K562 (cell line): ENCODE data around the gene KIFAP3. TPM values are rescaled to one million over a fixed set of nuclear protein-coding genes. Genes with fewer than 3 reads are reported as not detected.

ENCODE experiments used
- ATAC-seq: fragments of 200-7000 bp; cut with Tn5 transposase; 3 replicates; pipeline ENCODE4 v1.9.1; 2020; ENCODE audit warnings: moderate library complexity
- BruUV-seq: library from RNA; stranded (reverse); fragments of 400-500 nt; replicated peaks from 2 replicates; lab custom pipeline; 2021; lab: Mats Ljungman, UMichigan
- CTCF ChIA-PET: fragments of 300-600 bp; formaldehyde crosslinking; extraction: SDS; loops from one replicate; lab custom pipeline; 2021; ENCODE audit warnings: low intra/inter-chr PET ratio; lab: Yijun Ruan, JAX
- POLR2A ChIA-PET: fragments of 300-600, 350-650 bp; sonication (Branson Sonifier 250); formaldehyde crosslinking; extraction: SDS; loops from one replicate; lab custom pipeline; 2021; ENCODE audit warnings: antibody characterized with exemption, inconsistent platforms; lab: Yijun Ruan, JAX
- DNase-seq, 4 experiments: peaks; one replicate each; pipeline versions ENCODE4 v3.0.0 to v3.0.0-alpha.2; 2011 to 2018; ENCODE audit warnings: low spot score in 3 of 4, mixed read lengths in 3 of 4; ENCODE audit errors: extremely low read depth in 1 of 4
- FAIRE-seq: peaks from 2 replicates; lab custom pipeline; 2011; peaks lifted over from hg19 to GRCh38; lab: Jason Lieb, UNC
- H2AFZ ChIP-seq: 2 replicates; pipeline ENCODE4 v1.6.0; 2011; ENCODE audit warnings: low read depth, low read length, control low read depth, inconsistent platforms
- H3K27ac ChIP-seq: fragments of 200-600 bp; 3 replicates; pipeline ENCODE4 v1.8.0; 2011; ENCODE audit warnings: low read depth, mild to moderate bottlenecking, control low read depth, inconsistent platforms, low read length, moderate library complexity, mixed read lengths; ENCODE audit errors: extremely low read depth
- H3K27me3 ChIP-seq, 2 experiments: fragments of 300-600 bp in 1 of 2; 2 replicates in 1 of 2; 3 replicates in 1 of 2; pipeline versions ENCODE4 v1.6.0 to v1.8.0; 2011; ENCODE audit warnings: inconsistent platforms in 2 of 2, low read length in 2 of 2, mild to moderate bottlenecking in 1 of 2, mixed read lengths in 1 of 2, moderate library complexity in 1 of 2; ENCODE audit not compliant: control insufficient read depth in 2 of 2, insufficient read depth in 2 of 2
- H3K36me3 ChIP-seq: fragments of 300-600 bp; 3 replicates; pipeline ENCODE4 v1.8.0; 2011; ENCODE audit warnings: mild to moderate bottlenecking, low read length, inconsistent platforms; ENCODE audit not compliant: control insufficient read depth, insufficient read depth
- H3K4me1 ChIP-seq, 2 experiments: fragments of 200-600 bp in 1 of 2; replicated peaks in 1 of 2; 2 replicates in 1 of 2; 3 replicates in 1 of 2; pipeline versions ENCODE4 v1.5.1 to v1.8.0; 2011; ENCODE audit warnings: inconsistent platforms in 2 of 2, low read length in 2 of 2, mild to moderate bottlenecking in 1 of 2, mixed read lengths in 1 of 2, moderate library complexity in 1 of 2; ENCODE audit not compliant: control insufficient read depth in 2 of 2, insufficient read depth in 2 of 2
- H3K4me2 ChIP-seq: 2 replicates; pipeline ENCODE4 v1.6.1; 2011; ENCODE audit warnings: low read length, control low read depth, inconsistent platforms, mixed read lengths; ENCODE audit not compliant: insufficient read depth
- H3K4me3 ChIP-seq: fragments of 200-600 bp; sonication (generic), shearing (Covaris generic); 2 replicates; pipeline ENCODE4 v1.5.1; 2016; ENCODE audit warnings: control low read depth, inconsistent platforms
- H3K79me2 ChIP-seq: fragments of 200-600 bp; 3 replicates; pipeline ENCODE4 v1.8.0; 2011; ENCODE audit warnings: low read length, inconsistent platforms; ENCODE audit not compliant: control insufficient read depth, insufficient read depth
- H3K9ac ChIP-seq, 2 experiments: 2 replicates each; pipeline versions ENCODE4 v1.6.0 to v1.6.1; 2011; ENCODE audit warnings: low read depth in 2 of 2, low read length in 2 of 2, control low read depth in 1 of 2, inconsistent platforms in 1 of 2, mild to moderate bottlenecking in 1 of 2, mixed read lengths in 1 of 2; ENCODE audit not compliant: insufficient read depth in 1 of 2
- H3K9me1 ChIP-seq: one replicate; pipeline ENCODE4 v1.6.0; 2011; ENCODE audit warnings: inconsistent platforms, mild to moderate bottlenecking, low read length, moderate library complexity; ENCODE audit not compliant: control insufficient read depth, insufficient read depth
- H3K9me3 ChIP-seq: replicated peaks from 2 replicates; pipeline ENCODE4 v1.5.1; 2011; ENCODE audit warnings: low read depth, low read length, inconsistent platforms; ENCODE audit not compliant: control insufficient read depth, insufficient read depth
- H4K20me1 ChIP-seq: replicated peaks from 2 replicates; pipeline ENCODE4 v1.6.1; 2011; ENCODE audit warnings: low read length, inconsistent platforms, mixed read lengths; ENCODE audit not compliant: control insufficient read depth, insufficient read depth
- C11orf30 ChIP-seq: fragments of 450-650 bp; IDR thresholded peaks from 2 replicates; pipeline ENCODE4 v1.6.1; 2016; ENCODE audit warnings: low read depth, mild to moderate bottlenecking
- HIVEP1 ChIP-seq: fragments of 250-450 bp; sonication (Bioruptor Pico); IDR thresholded peaks from 2 replicates; pipeline ENCODE4 v1.4.0; 2020; ENCODE audit warnings: mild to moderate bottlenecking
- HNRNPUL1 ChIP-seq: fragments of 200-400 bp; formaldehyde crosslinking; IDR thresholded peaks from 2 replicates; pipeline ENCODE4 v1.6.1; 2017; ENCODE audit warnings: low read length
- MAFF ChIP-seq: IDR thresholded peaks from 2 replicates; pipeline ENCODE4 v1.6.1; 2012; ENCODE audit warnings: low read length, improper control_type of control experiment
- MAFG ChIP-seq: fragments of 450-650 bp; conservative IDR thresholded peaks from 2 replicates; pipeline ENCODE4 v1.6.1; 2016; ENCODE audit warnings: missing genetic modification characterization, missing compliant biosample characterization
- MAFK ChIP-seq: IDR thresholded peaks from 2 replicates; pipeline ENCODE4 v1.6.1; 2011; ENCODE audit warnings: low read length, improper control_type of control experiment
- NR2C1 ChIP-seq, 2 experiments: fragments of 450-650 bp; IDR thresholded peaks; 2 replicates each; pipeline ENCODE4 v1.6.1; 2017; ENCODE audit warnings: mild to moderate bottlenecking in 2 of 2, antibody characterized with exemption in 1 of 2, inconsistent platforms in 1 of 2, missing compliant biosample characterization in 1 of 2, missing genetic modification characterization in 1 of 2
- RBM14 ChIP-seq: fragments of 200-400 bp; formaldehyde crosslinking; IDR thresholded peaks from 2 replicates; pipeline ENCODE4 v1.6.1; 2018; ENCODE audit warnings: low read depth, mild to moderate bottlenecking, low read length, moderate library complexity, borderline replicate concordance; ENCODE audit not compliant: insufficient read depth
- RBM34 ChIP-seq: fragments of 200-400 bp; formaldehyde crosslinking; IDR thresholded peaks from 2 replicates; pipeline ENCODE4 v1.6.1; 2018; ENCODE audit warnings: low read length, borderline replicate concordance; ENCODE audit not compliant: insufficient read depth
- TGIF2 ChIP-seq: sonication (generic); formaldehyde crosslinking; IDR thresholded peaks from 2 replicates; pipeline ENCODE4 v1.8.1; 2022; ENCODE audit warnings: mild to moderate bottlenecking, missing genetic modification reagents, moderate library complexity
- ZNF316 ChIP-seq: fragments of 450-650 bp; IDR thresholded peaks from 2 replicates; pipeline ENCODE4 v1.6.1; 2016
- ZNF511 ChIP-seq: sonication (generic); formaldehyde crosslinking; IDR thresholded peaks from 2 replicates; pipeline ENCODE4 v1.8.0; 2022; ENCODE audit warnings: mild to moderate bottlenecking, missing genetic modification reagents
- WGBS: fragments of 100-300 bp; shearing (Covaris generic); methylation state at CpG from one replicate; pipeline ENCODE4 v1.1.6; 2016; ENCODE audit warnings: low coverage, mixed read lengths; ENCODE audit not compliant: insufficient coverage; ENCODE audit errors: missing lambda C conversion rate; 5-methylcytosine and 5-hydroxymethylcytosine counted together
- in situ Hi-C: fragments of 300-500 bp; cut with MboI; formaldehyde crosslinking; loops from 4 replicates; pipeline ENCODE4 v1.15.0; 2018; ENCODE audit warnings: inconsistent platforms, mixed read lengths
- intact Hi-C: fragments of 100-400 bp; cut with micrococcal nuclease; formaldehyde crosslinking; loops from 2 replicates; pipeline ENCODE4 v1.14.2; 2022
- polyA plus RNA-seq, 8 experiments: library from polyadenylated mRNA; depleted of rRNA in 4 of 8; stranded (reverse) in 5 of 8; unstranded in 3 of 8; fragments of >200 nt; fragmentation: Nextera tagmentation in 2 of 8; fragmentation: Illumina TruSeq in 1 of 8; extraction: Ambion mirVana in 2 of 8; extraction: Trizol in 1 of 8; gene quantifications; 2 replicates each; pipeline versions ENCODE4 v1.2.1 to v1.2.3, GENCODE V29; 2011 to 2014; ENCODE audit warnings: inconsistent platforms in 1 of 8, missing spikeins in 1 of 8
- total RNA-seq, 7 experiments: library from RNA; depleted of rRNA in 6 of 7; stranded (reverse); fragments of >200 nt in 6 of 7; fragmentation: Illumina TruSeq in 2 of 7; extraction: Trizol in 2 of 7; gene quantifications; 2 replicates each; pipeline versions ENCODE4 v1.2.1 to v1.2.3, GENCODE V29; 2011 to 2021; ENCODE audit warnings: low replicate concordance in 1 of 7

The KIFAP3 gene
- total and polyA plus RNA-seq, 9 of the 15 experiments (the other 6 are each of a cell fraction or from before 2014, with no cell fraction given) = 8.8 to 17.5 (median 11.8) TPM

- 0 out of 2 replicates have a peak, but pooled peaks have one; percentile 25 for TF ChIP-seq RBM14
- TF ChIP-seq TGIF2 (CRISPR knock-in tag) = peak; percentile 72; the same call in 1 of the 2 replicates
- TF ChIP-seq HIVEP1 (CRISPR knock-in tag) = peak; percentile 42; the same call in 1 of the 2 replicates
- TF ChIP-seq RBM34 = 0 out of 2 replicates have a peak, but pooled peaks have one; percentile 86
- TF ChIP-seq, all 486 proteins: peak for 45
Observed at GRCh38 chr1:169892927-169893644, 181.4 kb downstream of the KIFAP3 start (continued).

GRCh38 chr1:169892176-169892926 is 182.1 kb downstream of the KIFAP3 start:
- Histone ChIP-seq H3K27me3 (no peaks in the 10 kb centered on the region), H3K4me3 (peak overlapping the region; percentile 69), H3K4me2 (peak overlapping the region; percentile 88), H2AFZ (peak overlapping the region; percentile 86), H3K9me3 (no peaks in the 10 kb centered on the region), H3K36me3 (peaks cover 14% of the 10 kb centered on the region; the same call in 2 of the 3 replicates), H3K27ac (peak overlapping the region; percentile 98), H3K9ac (peak overlapping the region in 1 of 2 experiments; percentile 94; a peak in 2 of 4 replicates), H3K79me2 (peaks cover 40% of the 10 kb centered on the region), H4K20me1 (no peaks in the 10 kb centered on the region), H3K4me1 (peaks cover 3 to 27% of the 10 kb centered on the region in 2 experiments), H3K9me1 (no peaks in the 10 kb centered on the region)
- DNase-seq = no peak
- ATAC-seq = no peak
- TF ChIP-seq NR2C1 (IDR thresholded peaks at IDR 0.05) (peak; percentile 53; the same call in 1 of the 2 replicates), NR2C1 (tag; IDR thresholded peaks at IDR 0.05) (peak; percentile 57), C11orf30 (peak; percentile 96), MAFF (peak; percentile 98), MAFK (peak; percentile 98), MAFG (tag) (peak; percentile 95), HNRNPUL1 (no peak), ZNF316 (peak; percentile 98), ZNF511 (CRISPR knock-in tag) (no peak)
- ChIA-PET POLR2A (interaction anchor here (0.7 to 2.3 kb wide), 4 partner anchors 15 to 1488 kb away, joined by 3 to 12 read pairs (median 5); partner anchors contain the start of gene GORAB), CTCF (no interaction called here)
- FAIRE-seq = no peak
- TSS peak; percentile 51 for BruUV-seq
- WGBS = 51% methylated on average over 8 of the region's 8 CpGs
- in situ Hi-C loops (no loop called here), intact Hi-C loops (loop anchor here (5.0 kb wide), 3 partner anchors 180 to 640 kb away; partner anchors contain the start of genes GORAB, KIFAP3 and SLC19A2)
